ENCODE measurements around the gene MMP7. TPM values are rescaled to one million over a fixed set of nuclear protein-coding genes. Genes with fewer than 3 reads are reported as not detected.

The MMP7 gene
- total RNA-seq, 1 experiment from 2014 or later = 0.61 TPM

- ChIA-PET RAD21 (ENCODE audit: low non-redundant PET in 1 of 2, low total read pairs in 2 of 2, uncharacterized antibody in 2 of 2, unreplicated experiment in 2 of 2) (no interaction called here), POLR2A (no interaction called here), CTCF (interaction anchor here (1.2 kb wide), 1 partner anchor 180 kb away, joined by 3 read pairs; no protein-coding TSS in a partner anchor)
- Histone ChIP-seq H3K36me3 (ENCODE audit: control insufficient read depth in 1 of 2, insufficient read depth in 2 of 2, low read length in 2 of 2) (no peaks in the 10 kb centered on the region), H3K4me1 (ENCODE audit: control insufficient read depth in 1 of 2, insufficient read depth in 2 of 2, low read length in 2 of 2) (no peaks in the 10 kb centered on the region; a peak in 1 of 4 replicates), H3K27me3 (ENCODE audit: insufficient read depth, low read length) (no peaks in the 10 kb centered on the region), H3K27ac (ENCODE audit: low read depth, low read length) (no peak overlapping the region), H3K9me2 (ENCODE audit: insufficient read depth) (no peaks in the 10 kb centered on the region), H3K4me3 (replicated peaks in 1 of 2; ENCODE audit: low read depth in 1 of 2, low read length in 2 of 2) (no peak overlapping the region), H3K4me2 (ENCODE audit: low read length) (no peak overlapping the region), H3K79me2 (ENCODE audit: insufficient read depth, low read length) (no peaks in the 10 kb centered on the region), H3K9me3 (ENCODE audit: control insufficient read depth in 1 of 2, insufficient read depth in 1 of 2, low read depth in 1 of 2, low read length in 2 of 2) (no peaks in the 10 kb centered on the region), H2AFZ (ENCODE audit: low read depth, low read length, poor library complexity, severe bottlenecking) (no peak overlapping the region), H3K9ac (ENCODE audit: low read length) (no peak overlapping the region), H4K20me1 (ENCODE audit: insufficient read depth) (no peaks in the 10 kb centered on the region)
- DNase-seq (ENCODE audit: low read depth, low spot score) (no peak), ATAC-seq (no peak)
- TF ChIP-seq EGR1 (IDR thresholded peaks at IDR 0.05; ENCODE audit: low read depth) = no peak
- TF ChIP-seq ZBTB33 (IDR thresholded peaks at IDR 0.05; ENCODE audit: extremely low read depth, insufficient replicate concordance, low read length) = no peak
- TF ChIP-seq ELF1 (IDR thresholded peaks at IDR 0.05; ENCODE audit: borderline replicate concordance, low read depth) = no peak
- TF ChIP-seq EZH2 (IDR thresholded peaks at IDR 0.05) = no peak
- TF ChIP-seq YY1 (IDR thresholded peaks at IDR 0.05; ENCODE audit: extremely low read depth, insufficient replicate concordance, low read depth, low read length) = no peak
- no peak for TF ChIP-seq CTCF (IDR thresholded peaks at IDR 0.05 in 2 of 3, conservative IDR thresholded peaks at IDR 0.05 in 1 of 3; ENCODE audit: borderline replicate concordance in 1 of 3, insufficient read depth in 1 of 3, low read depth in 2 of 3, low read length in 2 of 3)
- no peak for TF ChIP-seq JUND (IDR thresholded peaks at IDR 0.05)
- no peak for TF ChIP-seq SP1 (IDR thresholded peaks at IDR 0.05; ENCODE audit: low read depth)
- no peak for TF ChIP-seq CEBPB (IDR thresholded peaks at IDR 0.05; ENCODE audit: low read depth)
- TF ChIP-seq EZH2phosphoT487 (IDR thresholded peaks at IDR 0.05; ENCODE audit: borderline replicate concordance) = no peak
- BruUV-seq (replicated peaks) = no TSS peak
- intact Hi-C loops (cut with micrococcal nuclease) = no loop called here
Observed at GRCh38 chr11:102486584-102486983, 44.0 kb downstream of the MMP7 start.
